ENCODE results near the gene UCK2.

Gene UCK2

DNA sequence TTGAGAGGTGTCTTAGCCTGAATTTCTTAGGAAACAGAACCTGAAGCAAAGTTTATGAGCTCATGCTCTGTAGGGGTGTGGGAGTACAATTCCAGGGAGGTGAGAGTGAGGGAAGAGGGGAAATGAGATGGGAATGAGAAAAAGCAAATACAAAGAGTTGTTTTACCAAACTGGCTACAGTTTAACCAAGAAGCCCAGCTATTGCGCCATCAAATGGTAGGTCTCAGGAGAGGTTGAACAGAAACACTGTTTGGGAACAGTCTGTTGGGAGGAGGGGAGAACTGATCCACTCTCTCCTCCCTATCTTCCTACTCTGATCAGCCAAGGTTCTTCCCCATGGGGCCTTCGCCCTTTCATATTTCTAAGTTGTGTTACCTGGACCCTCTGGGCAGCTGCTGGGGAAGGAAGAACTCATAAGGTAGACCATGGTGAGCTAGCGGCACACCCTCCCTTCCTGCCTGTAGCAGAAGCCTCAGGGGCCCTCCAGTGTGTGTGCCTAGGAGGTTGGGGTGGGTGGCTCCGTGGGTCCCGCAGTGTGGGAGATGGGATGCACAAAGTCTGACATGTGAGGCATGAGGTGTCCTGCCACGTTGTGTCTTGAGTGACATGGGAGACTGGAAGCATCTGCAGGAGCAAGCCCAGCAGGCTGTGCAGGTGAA is 120.5 kb downstream of the UCK2 start:
- DNase-seq = no peak

DNA sequence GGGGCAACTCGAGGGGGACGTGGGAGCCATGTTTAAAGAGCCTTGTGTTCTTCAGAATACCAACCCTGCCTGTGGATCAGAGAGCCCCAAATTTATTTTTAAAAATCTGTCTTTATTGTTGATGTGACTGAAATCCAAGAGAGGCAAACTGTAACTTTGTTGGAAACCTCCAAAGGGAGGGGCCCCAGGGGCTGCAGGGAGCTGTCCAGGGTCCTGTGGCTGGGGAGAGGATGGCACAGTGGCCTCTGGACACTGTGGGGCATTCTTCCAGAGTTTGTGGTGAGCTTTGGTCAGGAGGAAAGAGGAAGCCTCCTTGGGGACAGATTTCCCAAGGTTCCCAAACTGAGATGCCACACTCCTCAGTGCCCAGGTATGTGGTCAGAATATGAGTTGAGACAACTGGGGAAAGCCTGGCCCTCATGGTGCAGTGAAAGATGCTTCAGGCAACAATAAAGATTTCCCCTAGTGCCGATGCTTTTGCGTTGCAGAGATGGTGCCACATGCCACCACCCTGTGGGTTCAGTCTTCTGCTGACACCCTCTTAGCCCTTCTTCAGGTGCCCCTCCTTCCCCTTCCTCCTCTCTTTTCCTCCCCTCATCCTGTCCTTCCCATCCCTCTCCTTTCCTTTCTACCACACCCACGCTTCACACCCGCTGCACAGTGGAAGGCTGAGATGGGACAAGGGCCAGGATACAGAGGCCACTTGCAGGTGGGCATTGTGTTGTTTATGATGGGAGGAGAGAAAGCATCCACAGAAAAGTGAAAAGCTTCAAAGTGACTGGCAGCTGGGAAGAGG is 122.1 kb downstream of the UCK2 start:
- no peak for DNase-seq

DNA sequence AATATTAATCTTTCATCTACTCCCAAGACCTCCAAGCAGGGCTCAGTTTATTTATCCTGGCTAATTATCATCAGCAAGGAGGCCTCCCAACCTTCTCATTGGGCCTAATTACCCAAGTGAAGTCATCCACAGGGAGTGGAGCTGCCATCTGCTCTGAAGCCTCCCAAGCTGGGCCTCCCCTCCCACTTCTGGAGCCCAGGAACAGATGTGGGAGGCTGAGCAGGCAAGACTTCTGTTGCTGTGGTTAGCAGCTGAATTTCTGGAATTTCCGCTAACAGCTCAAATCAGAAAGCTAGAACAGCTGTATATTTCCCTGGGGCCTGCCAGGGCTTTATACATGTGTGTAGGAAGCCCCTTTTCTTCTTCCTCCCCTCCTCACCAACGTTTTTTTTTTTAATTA is 127.5 kb downstream of the UCK2 start:
- DNase-seq = no peak

DNA sequence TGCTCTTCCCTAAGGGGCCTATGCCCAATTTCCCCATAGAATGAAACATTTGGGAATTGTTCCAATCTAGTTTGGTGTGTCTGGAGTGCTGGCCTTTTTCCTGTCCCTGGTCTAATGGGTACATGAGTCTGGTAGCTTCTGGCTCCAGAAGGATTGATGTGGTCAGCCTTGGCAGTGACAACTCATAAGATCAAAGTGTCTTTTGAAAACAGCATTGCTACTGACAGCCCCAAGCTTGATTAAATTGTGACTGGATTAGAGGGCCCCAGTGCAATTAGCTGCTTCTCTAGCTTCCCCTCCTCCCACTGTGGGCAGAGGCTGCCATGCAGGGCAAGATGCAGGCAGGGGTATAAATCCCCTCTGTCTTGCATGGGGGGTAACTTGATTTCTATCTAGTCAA is 130.9 kb downstream of the UCK2 start:
- DNase-seq = no peak

DNA sequence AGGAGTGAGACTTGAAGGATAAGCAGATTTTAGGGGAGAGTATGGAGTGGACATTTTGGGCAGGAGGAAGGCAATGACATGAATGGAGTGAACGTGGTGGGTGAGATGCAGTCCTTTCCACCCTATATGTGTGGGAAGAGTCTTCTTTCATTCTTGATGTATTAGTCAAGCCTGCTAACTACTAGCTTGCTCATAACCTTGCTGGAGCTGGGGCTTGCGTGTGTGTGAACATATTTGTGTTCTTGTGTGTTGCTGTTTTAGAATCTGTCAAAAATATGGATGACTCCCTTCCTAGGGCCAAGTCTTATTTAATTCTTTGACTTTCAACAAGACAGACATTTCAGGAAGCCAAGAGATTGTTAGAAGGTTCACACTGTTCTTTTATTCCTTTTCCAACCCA is 132.7 kb downstream of the UCK2 start:
- no peak for DNase-seq

DNA sequence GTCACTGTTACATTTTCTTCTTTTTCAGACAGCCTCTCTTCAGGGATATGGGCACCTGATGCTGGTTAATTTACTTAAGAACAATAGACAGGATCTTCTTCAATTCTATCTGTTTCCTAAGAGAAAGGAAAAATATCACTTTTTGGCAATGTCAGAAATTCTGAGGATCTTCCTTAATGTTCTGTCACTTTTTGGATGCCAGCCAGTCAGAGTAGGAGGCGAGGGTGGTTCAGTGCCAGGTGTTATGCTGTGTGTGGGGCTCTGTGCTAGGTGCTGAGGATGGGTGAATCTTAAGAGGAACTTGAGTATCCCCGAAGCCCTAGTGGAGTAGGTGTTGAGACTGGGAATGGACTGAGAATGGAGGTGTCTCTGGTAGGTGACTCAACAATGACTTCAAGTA is 133.5 kb downstream of the UCK2 start:
- DNase-seq = no peak
